ENCODE measurements around the gene ACTRT3. TPM values are rescaled to one million over a fixed set of nuclear protein-coding genes. Genes with fewer than 3 reads are reported as not detected.

ACTRT3 gene

Small RNA genes lying within 50 kb of the gene (small RNA-seq; reads per million reads assigned to genes)
- gene RNU6-637P (ENCODE audit: insufficient read depth), result not detected

Measured in mesendoderm (in vitro differentiated cells).